ENCODE data around the gene MLLT3.

MLLT3 gene

GRCh38 chr9:20407013-20407412 lies 215.3 kb downstream of the MLLT3 start:
- DNase-seq: no peak

- no peak for DNase-seq
These were observed 216.0 kb downstream of the MLLT3 start for GRCh38 chr9:20406344-20406743.

- no peak for DNase-seq
These were observed 216.7 kb downstream of the MLLT3 start for GRCh38 chr9:20405616-20406015.

DNA sequence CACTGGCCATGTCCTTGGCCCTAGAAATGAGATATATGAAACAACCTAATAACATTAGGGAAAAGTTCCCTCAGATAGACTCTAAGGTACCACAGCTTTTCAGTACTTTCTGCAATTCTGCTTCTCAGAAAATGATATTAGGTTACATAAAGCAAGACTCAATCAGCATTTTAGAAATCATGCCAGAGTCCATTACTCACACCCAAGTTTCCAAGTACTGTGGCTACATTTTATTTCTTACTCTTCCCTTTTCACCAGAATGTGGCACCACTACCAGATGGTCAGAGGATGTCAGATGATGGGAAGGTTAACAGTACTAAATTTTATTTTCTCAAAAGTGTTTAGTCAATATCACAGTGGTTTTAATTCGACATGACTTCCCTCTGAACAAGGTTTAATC lies 217.2 kb downstream of the MLLT3 start:
- DNase-seq: no peak

DNA sequence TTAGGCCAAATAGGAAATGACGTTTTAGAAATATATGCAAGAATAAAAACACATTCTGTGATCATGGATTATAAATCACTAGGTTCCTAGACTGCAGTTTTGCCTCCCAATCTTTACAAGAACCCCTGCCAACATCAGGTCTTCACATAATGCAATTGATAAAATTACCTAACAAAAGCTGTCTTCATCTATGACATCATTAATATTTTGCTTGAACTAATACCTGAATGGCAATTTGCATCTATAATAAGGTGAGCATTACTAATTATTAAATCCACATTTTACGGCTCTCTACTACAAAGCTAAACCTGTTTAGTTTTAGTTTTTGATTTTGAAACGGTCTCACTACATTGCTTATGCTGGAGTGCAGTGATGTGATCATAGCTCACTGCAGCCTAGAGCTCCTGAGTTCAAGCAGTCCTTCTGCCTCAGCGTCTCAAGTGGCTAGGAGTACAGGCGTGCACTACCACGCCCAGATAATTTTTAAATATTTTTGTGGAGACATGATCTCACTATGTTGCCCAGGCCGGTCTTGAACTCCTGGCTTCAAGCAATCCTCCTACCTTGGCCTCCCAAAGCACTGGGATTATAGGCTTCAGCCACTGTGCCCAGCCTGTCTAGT lies 218.0 kb downstream of the MLLT3 start:
- DNase-seq: no peak

DNA sequence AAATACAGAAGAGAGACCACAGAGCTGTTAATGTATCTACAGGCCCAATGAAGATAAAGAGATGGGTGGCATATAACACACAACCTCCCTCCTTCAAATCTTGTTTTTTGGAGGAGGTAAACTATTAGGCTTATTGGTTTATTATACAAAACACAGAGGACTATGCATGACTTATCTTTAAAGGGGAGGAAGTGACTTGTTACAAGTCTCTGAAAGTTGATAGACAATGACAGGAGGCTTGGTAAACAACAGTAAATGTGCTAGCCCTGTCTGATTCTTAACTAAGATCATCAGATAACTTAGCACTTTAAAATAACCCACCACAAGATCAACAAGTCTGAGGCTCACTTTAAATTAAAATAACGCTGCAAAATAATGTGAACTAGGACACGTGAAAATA lies 219.0 kb downstream of the MLLT3 start:
- no peak for DNase-seq

DNA sequence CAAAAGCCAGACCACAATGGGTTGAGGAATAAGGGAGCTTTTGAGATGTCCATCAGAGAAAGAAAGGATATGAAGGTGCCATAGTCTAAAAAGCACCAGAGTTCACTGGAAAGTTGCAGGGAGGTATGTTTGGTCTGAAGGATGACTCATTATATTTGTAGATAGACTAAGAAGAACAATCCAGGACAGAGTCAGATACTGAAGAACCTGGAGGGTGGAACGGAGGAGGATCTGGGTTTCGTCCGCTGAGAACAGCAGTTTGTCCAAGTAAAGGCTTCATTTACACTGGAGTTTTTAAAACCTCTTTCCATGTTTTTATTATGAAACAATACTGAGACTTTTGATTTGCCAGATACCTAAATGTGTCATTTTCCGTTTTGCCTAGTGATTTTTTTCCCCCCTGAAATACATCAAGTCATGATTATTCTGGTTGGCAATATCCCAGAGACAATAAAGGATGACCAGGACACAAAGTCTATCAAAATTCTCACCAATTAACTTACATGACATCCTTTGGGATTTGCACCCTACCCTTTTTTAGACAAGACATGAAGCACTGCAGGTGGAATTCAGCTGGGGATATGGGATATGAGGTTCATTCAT lies 219.9 kb downstream of the MLLT3 start:
- DNase-seq: no peak

GRCh38 chr9:20398536-20399338 lies 223.6 kb downstream of the MLLT3 start:
- DNase-seq: no peak

GRCh38 chr9:20397348-20397747 lies 225.0 kb downstream of the MLLT3 start:
- DNase-seq: no peak

- DNase-seq: peak; percentile 2
These were observed 225.8 kb downstream of the MLLT3 start for GRCh38 chr9:20396509-20396908.

- DNase-seq: no peak
These were observed 226.6 kb downstream of the MLLT3 start for GRCh38 chr9:20395651-20396050.

DNA sequence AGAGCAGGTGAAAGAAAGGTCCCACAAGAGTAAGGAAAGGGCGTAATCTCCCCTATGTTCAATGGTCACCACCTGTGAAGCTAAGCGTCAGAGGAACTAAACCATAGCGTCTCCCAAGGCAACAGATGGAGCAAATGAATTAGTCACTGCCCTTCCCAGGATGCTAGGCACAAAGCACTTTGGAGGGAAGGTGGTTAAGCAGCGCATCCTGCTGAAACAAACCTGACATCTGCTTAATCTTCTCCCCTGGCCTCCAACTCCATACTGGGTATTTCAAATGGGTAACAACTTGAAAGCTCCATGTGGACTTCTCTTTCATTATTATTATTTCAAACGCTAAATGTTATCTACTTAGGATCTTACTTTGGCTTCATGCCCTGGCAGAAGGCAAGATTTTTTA lies 227.3 kb downstream of the MLLT3 start:
- DNase-seq: peak; percentile 68

DNA sequence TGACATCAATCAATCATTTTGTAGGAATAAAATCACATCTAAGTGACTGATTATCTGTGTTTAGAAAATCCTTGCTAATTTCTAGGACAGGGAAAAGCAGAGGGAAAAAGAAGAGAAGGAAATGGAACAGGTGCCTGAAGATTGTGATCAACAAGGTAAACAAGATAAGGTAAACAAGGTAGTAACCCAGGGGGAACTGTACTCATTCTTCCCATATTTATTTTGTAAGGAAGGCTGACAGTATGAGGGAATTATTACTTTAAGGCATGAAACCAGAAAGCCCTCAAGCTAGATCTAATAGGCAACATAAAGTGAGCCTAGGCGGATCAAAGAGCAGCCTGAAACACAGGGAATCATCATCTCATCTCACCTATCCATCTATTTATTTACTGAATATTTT lies 231.1 kb downstream of the MLLT3 start:
- no peak for DNase-seq

GRCh38 chr9:20390400-20390799 lies 231.9 kb downstream of the MLLT3 start:
- no peak for DNase-seq

DNA sequence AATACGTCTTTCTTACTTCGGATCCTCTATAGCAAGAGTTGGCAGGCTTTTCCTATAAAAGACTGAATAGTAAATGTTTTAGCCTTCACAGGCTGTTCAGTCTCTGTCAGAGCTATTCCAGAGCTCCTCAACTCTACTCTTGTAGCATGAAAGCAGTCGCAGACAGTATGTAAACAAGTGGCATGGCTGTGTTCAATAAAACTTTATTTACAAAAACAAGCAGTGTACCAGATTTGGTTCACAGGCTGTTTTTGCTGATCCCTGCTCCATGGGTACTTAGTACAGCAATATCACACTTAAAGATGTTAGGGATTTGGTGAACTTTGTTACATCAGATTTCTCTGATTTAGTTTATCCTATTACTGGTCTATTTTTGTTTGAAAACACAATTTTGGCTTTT lies 235.2 kb downstream of the MLLT3 start:
- no peak for DNase-seq

GRCh38 chr9:20384642-20385041 lies 237.7 kb downstream of the MLLT3 start:
- DNase-seq: no peak

DNA sequence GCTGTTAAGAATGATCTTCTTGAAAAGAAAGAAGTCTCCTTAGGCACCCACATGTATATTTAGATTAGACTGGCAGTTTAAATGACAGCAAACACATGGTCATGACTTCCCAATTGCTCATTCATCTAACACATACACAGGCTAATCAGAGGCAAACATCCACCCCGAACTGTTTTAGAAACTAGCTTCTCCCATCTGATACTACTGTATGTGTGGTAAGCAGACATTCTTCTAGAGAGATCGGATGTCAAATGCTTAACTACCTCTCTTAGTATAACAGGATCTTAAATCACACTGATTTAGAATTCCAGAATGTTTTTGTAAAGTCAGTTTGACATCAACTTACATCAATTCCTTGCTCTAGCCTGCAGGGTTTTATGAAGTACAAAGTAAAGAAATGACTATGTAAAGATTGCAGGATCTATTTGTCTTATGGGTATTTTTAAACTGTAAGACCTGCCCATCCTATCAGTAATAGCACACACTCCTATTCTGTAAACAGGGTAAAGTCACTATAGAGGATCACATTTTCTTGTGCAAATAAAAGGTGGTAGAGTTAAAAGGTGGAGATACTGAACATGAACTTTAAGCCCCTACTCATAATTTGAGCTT lies 239.7 kb downstream of the MLLT3 start:
- no peak for DNase-seq

- no peak for DNase-seq
These were observed 241.8 kb downstream of the MLLT3 start for GRCh38 chr9:20380546-20380945.

- DNase-seq: no peak
These were observed 242.5 kb downstream of the MLLT3 start for GRCh38 chr9:20379804-20380225.

GRCh38 chr9:20378851-20379250 lies 243.4 kb downstream of the MLLT3 start:
- no peak for DNase-seq

GRCh38 chr9:20377790-20378189 lies 244.5 kb downstream of the MLLT3 start:
- DNase-seq: no peak

DNA sequence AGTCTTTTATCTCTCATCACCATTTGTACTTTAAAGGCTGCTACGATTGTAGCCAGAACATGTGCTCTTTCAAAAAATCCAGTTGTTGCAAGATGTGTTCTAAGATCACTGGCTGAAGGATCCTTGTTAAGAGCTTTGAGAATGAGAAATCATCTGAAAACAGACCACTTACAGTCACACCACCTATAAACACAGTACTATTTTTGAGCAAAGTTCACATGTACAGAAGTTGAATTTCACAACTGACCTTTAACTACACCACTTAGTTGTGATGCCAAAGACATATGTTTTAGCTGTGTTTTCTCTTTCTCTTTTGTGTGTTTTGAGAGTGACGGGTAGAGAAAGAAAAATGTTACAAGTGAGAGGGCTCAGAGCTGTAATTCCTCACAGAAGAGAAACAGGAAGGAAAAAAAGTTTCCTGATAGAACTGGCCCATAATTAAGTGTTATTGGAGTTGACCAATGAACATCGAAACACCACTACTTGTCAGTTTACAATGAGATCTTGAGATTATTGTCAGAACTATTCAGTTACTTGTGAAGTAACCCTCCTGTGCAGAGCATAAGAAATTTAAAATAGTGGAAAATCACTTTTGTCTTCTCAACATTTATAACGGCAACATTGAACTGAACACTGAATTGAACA lies 245.4 kb downstream of the MLLT3 start:
- DNase-seq: no peak

DNA sequence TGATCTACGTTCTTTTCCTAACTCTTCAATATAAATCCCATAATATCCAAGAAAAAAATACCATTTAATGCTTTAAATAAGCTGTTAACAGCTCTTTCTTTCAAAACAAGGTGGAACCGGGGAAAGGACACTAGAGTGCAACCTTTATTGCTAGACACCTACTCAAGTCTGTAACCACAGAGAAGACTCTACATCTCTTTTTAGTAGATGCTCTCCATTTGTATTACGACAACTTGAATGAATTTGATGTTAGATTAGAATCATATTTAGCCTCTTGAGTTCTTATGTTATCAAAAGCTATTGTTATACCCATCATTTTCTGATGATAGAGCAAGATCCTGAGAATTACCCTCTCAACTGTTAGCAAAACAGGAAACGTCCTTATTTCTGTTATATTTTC lies 246.3 kb downstream of the MLLT3 start:
- no peak for DNase-seq

Data from NCI-H1694 treated with DMSO at 0.1 percent for 48 hours (cell line).